Lower leg skin (tissue), 3 donors: ENCODE results near the gene NAXD.

Experiments
- CTCF ChIP-seq, 3 donors: fragments of 450-650 bp; IDR thresholded peaks; one replicate each; pipeline ENCODE4 v1.5.1; 2016; ENCODE audit warnings: antibody characterized with exemption in 3 of 3, mild to moderate bottlenecking in 3 of 3, moderate library complexity in 2 of 3
- POLR2A ChIP-seq, 2 donors: fragments of 450-650 bp; IDR thresholded peaks; one replicate each; pipeline ENCODE4 v1.6.1; 2016 to 2017; ENCODE audit warnings: antibody characterized with exemption in 2 of 2, mild to moderate bottlenecking in 1 of 2, moderate library complexity in 1 of 2

GRCh38 chr13:110617321-110618072 lies 2.2 kb downstream of the NAXD start:
- TF ChIP-seq CTCF (IDR thresholded peaks at IDR 0.05) (no peak), POLR2A (IDR thresholded peaks at IDR 0.05) (no peak)
